DOHH2 (cell line): ENCODE data around the gene SCRN3.

Source experiments
- CTCF ChIP-seq: fragments of 200-600 bp; sonication (generic); IDR thresholded peaks from one replicate; pipeline ENCODE4 v1.5.1; 2014; ENCODE audit warnings: antibody characterized with exemption, mild to moderate bottlenecking, low read depth, low read length; ENCODE audit not compliant: poor library complexity, severe bottlenecking
- EZH2phosphoT487 ChIP-seq: fragments of 200-600 bp; sonication (generic); IDR thresholded peaks from 2 replicates; pipeline ENCODE4 v1.6.1; 2017; ENCODE audit warnings: borderline replicate concordance, mild to moderate bottlenecking, antibody characterized with exemption, low read length, moderate library complexity, mixed read lengths

GRCh38 chr2:174368691-174369090 is 26.8 kb upstream of the SCRN3 start:
- TF ChIP-seq CTCF (no peak), EZH2phosphoT487 (no peak)
